GM23338 (cell line): Measurements from ENCODE around the gene TAC3. TPM values are rescaled to one million over a fixed set of nuclear protein-coding genes. Genes with fewer than 3 reads are reported as not detected.

Experiments used
- ATAC-seq: fragments of 200-7000 bp; cut with Tn5 transposase; 3 replicates; pipeline ENCODE4 v1.9.1; 2020
- DNase-seq: peaks from one replicate; pipeline ENCODE4 v3.0.0-alpha.2; 2015; ENCODE audit warnings: low spot score
- H2AFZ ChIP-seq: fragments of 200-600 bp; sonication (generic); 2 replicates; pipeline ENCODE4 v1.8.0; 2016; ENCODE audit warnings: antibody characterized with exemption, mild to moderate bottlenecking, moderate library complexity
- H3F3A ChIP-seq: fragments of 200-600 bp; sonication (generic); replicated peaks from 2 replicates; pipeline ENCODE4 v1.8.0; 2017; ENCODE audit warnings: antibody characterized with exemption, mixed run types, low read depth
- H3K27ac ChIP-seq: fragments of 200-600 bp; sonication (generic); 2 replicates; pipeline ENCODE4 v1.6.1; 2016; ENCODE audit warnings: low read depth
- H3K27me3 ChIP-seq: fragments of 200-600 bp; sonication (generic); 2 replicates; pipeline ENCODE4 v1.8.0; 2016; ENCODE audit warnings: mild to moderate bottlenecking, mixed run types, moderate library complexity; ENCODE audit not compliant: insufficient read depth
- H3K36me3 ChIP-seq: fragments of 200-600 bp; sonication (generic); 2 replicates; pipeline ENCODE4 v1.8.0; 2016; ENCODE audit warnings: mild to moderate bottlenecking; ENCODE audit not compliant: insufficient read depth
- H3K4me1 ChIP-seq: fragments of 200-600 bp; sonication (generic); 2 replicates; pipeline ENCODE4 v1.8.0; 2016; ENCODE audit warnings: mild to moderate bottlenecking, moderate library complexity; ENCODE audit not compliant: insufficient read depth
- H3K4me2 ChIP-seq: fragments of 200-600 bp; sonication (generic); 2 replicates; pipeline ENCODE4 v1.7.1; 2017; ENCODE audit warnings: mixed run types
- H3K4me3 ChIP-seq: fragments of 200-600 bp; sonication (generic); 2 replicates; pipeline ENCODE4 v1.6.1; 2016; ENCODE audit warnings: mixed run types
- H3K79me2 ChIP-seq: fragments of 200-600 bp; sonication (generic); replicated peaks from 2 replicates; pipeline ENCODE4 v1.8.0; 2017; ENCODE audit warnings: mild to moderate bottlenecking; ENCODE audit not compliant: insufficient read depth
- H3K9me2 ChIP-seq: fragments of 200-600 bp; sonication (generic); 2 replicates; pipeline ENCODE4 v1.8.0; 2017; ENCODE audit not compliant: insufficient read depth
- H4K20me1 ChIP-seq: fragments of 200-600 bp; sonication (generic); replicated peaks from 2 replicates; pipeline ENCODE4 v1.8.0; 2017; ENCODE audit warnings: mild to moderate bottlenecking; ENCODE audit not compliant: insufficient read depth
- H3K27ac Mint-ChIP-seq: 2 replicates; pipeline ENCODE4 v1.8.0; 2020; ENCODE audit warnings: inconsistent platforms, mild to moderate bottlenecking, moderate library complexity, mixed read lengths
- H3K27me3 Mint-ChIP-seq: 3 replicates; pipeline ENCODE4 v1.8.0; 2022; ENCODE audit warnings: low read depth, mild to moderate bottlenecking, moderate library complexity, mixed read lengths, inconsistent platforms; ENCODE audit not compliant: insufficient read depth, poor library complexity
- H3K36me3 Mint-ChIP-seq: 3 replicates; pipeline ENCODE4 v1.8.0; 2021; ENCODE audit warnings: low read depth, mild to moderate bottlenecking, inconsistent platforms, moderate library complexity, mixed read lengths
- H3K4me1 Mint-ChIP-seq: 3 replicates; pipeline ENCODE4 v1.8.0; 2020; ENCODE audit warnings: mild to moderate bottlenecking, inconsistent platforms, mixed read lengths
- H3K4me3 Mint-ChIP-seq: 3 replicates; pipeline ENCODE4 v1.8.0; 2021; ENCODE audit warnings: moderate library complexity, mild to moderate bottlenecking, inconsistent platforms, mixed read lengths
- H3K9me3 Mint-ChIP-seq: 3 replicates; pipeline ENCODE4 v1.8.0; 2020; ENCODE audit warnings: moderate library complexity, mild to moderate bottlenecking, inconsistent platforms, mixed read lengths
- CREB1 ChIP-seq: fragments of 250-450 bp; sonication (Bioruptor Pico); IDR thresholded peaks from 2 replicates; pipeline ENCODE4 v1.5.0; 2020; ENCODE audit warnings: low read depth, mild to moderate bottlenecking, moderate library complexity
- CTCF ChIP-seq, 2 experiments: fragments of 200-600 bp in 1 of 2; sonication (generic) in 1 of 2; conservative IDR thresholded peaks; 2 replicates each; pipeline versions ENCODE4 v1.5.1 to v1.6.1; 2016 to 2017; ENCODE audit warnings: antibody characterized with exemption in 2 of 2, low read depth in 2 of 2, mild to moderate bottlenecking in 2 of 2, moderate library complexity in 1 of 2
- ETS1 ChIP-seq: IDR thresholded peaks from 2 replicates; pipeline ENCODE4 v1.6.1; 2016; ENCODE audit warnings: antibody characterized with exemption
- EZH2phosphoT487 ChIP-seq: fragments of 200-600 bp; sonication (generic); IDR thresholded peaks from one replicate; pipeline ENCODE4 v1.8.1; 2018; ENCODE audit warnings: antibody characterized with exemption; ENCODE audit not compliant: unreplicated experiment
- JUNB ChIP-seq: IDR thresholded peaks from one replicate; pipeline ENCODE4 v1.6.1; 2016; ENCODE audit warnings: antibody characterized with exemption; ENCODE audit not compliant: unreplicated experiment
- NANOG ChIP-seq: IDR thresholded peaks from 2 replicates; pipeline ENCODE4 v1.6.1; 2016; ENCODE audit warnings: antibody characterized with exemption, borderline replicate concordance
- POLR2AphosphoS5 ChIP-seq: IDR thresholded peaks from 2 replicates; pipeline ENCODE4 v1.6.1; 2016; ENCODE audit warnings: antibody characterized with exemption, low read depth
- REST ChIP-seq: IDR thresholded peaks from one replicate; pipeline ENCODE4 v1.6.1; 2018; ENCODE audit warnings: antibody characterized with exemption; ENCODE audit not compliant: unreplicated experiment
- STAT1 ChIP-seq: IDR thresholded peaks from one replicate; pipeline ENCODE4 v1.6.1; 2016; ENCODE audit warnings: antibody characterized with exemption; ENCODE audit not compliant: unreplicated experiment
- ZNF114 ChIP-seq: fragments of 250-450 bp; sonication (Bioruptor Pico); IDR thresholded peaks from 2 replicates; pipeline ENCODE4 v1.5.0; 2020; ENCODE audit warnings: mild to moderate bottlenecking, moderate library complexity
- ZNF331 ChIP-seq: fragments of 250-450 bp; sonication (Bioruptor Pico); IDR thresholded peaks from 2 replicates; pipeline ENCODE4 v1.5.0; 2020; ENCODE audit warnings: low read depth, mild to moderate bottlenecking, moderate library complexity
- ZNF462 ChIP-seq: fragments of 250-450 bp; sonication (Bioruptor Pico); IDR thresholded peaks from 2 replicates; pipeline ENCODE4 v1.5.0; 2020; ENCODE audit warnings: mild to moderate bottlenecking, moderate library complexity
- polyA plus RNA-seq: library from polyadenylated mRNA; unstranded; fragments of >200 nt; fragmentation: Nextera tagmentation; extraction: Ambion mirVana; gene quantifications from 2 replicates; pipeline ENCODE4 v1.2.1, GENCODE V29; 2016
- total RNA-seq: library from RNA; depleted of rRNA; stranded (reverse); fragments of >200 nt; shearing (Covaris generic); gene quantifications from 2 replicates; pipeline ENCODE4 v1.2.3, GENCODE V29; 2014

The TAC3 gene
- total and polyA plus RNA-seq, 2 experiments from 2014 or later = 11.9 to 35.1 TPM

- TF ChIP-seq ETS1 (no peak), ZNF331 (CRISPR knock-in tag) (no peak), NANOG (no peak), STAT1 (no peak), CREB1 (no peak), ZNF114 (CRISPR knock-in tag) (no peak)
These were observed 15.9 kb downstream of the TAC3 start (continued) for GRCh38 chr12:57000393-57000792.

GRCh38 chr12:56999456-56999855 is 16.9 kb downstream of the TAC3 start:
- Histone ChIP-seq H3K27me3 (no peaks in the 10 kb centered on the region), H3K79me2 (peaks cover 44% of the 10 kb centered on the region), H3K27ac (no peak overlapping the region), H3K4me2 (no peak overlapping the region), H4K20me1 (peaks cover 18% of the 10 kb centered on the region), H3K9me2 (no peaks in the 10 kb centered on the region), H3K4me1 (no peaks in the 10 kb centered on the region; the same call in 1 of the 2 replicates), H3K36me3 (peaks cover 23% of the 10 kb centered on the region), H2AFZ (no peak overlapping the region), H3K4me3 (no peak overlapping the region), H3F3A (no peaks in the 10 kb centered on the region)
- Mint-ChIP-seq H3K27ac (no peak overlapping the region), H3K27me3 (peaks cover 10% of the 10 kb centered on the region), H3K4me3 (no peak overlapping the region), H3K36me3 (peaks cover 59% of the 10 kb centered on the region), H3K9me3 (no peaks in the 10 kb centered on the region), H3K4me1 (peaks cover 5% of the 10 kb centered on the region)
- ATAC-seq (no peak), DNase-seq (no peak)
- TF ChIP-seq REST = no peak
- no peak for TF ChIP-seq JUNB
- no peak for TF ChIP-seq CTCF (conservative IDR thresholded peaks at IDR 0.05; ENCODE audit: low read depth in 2 of 2)
- TF ChIP-seq STAT1 = no peak
- no peak for TF ChIP-seq ETS1
- no peak for TF ChIP-seq ZNF462 (CRISPR knock-in tag)
- no peak for TF ChIP-seq POLR2AphosphoS5
- no peak for TF ChIP-seq CREB1
- no peak for TF ChIP-seq ZNF114 (CRISPR knock-in tag)
- TF ChIP-seq EZH2phosphoT487 = no peak
- no peak for TF ChIP-seq ZNF331 (CRISPR knock-in tag)
